HEK293T (cell line): ENCODE data around the gene SARS1.

Source experiments
- CTCF ChIA-PET: fragments of 350-600 bp; formaldehyde crosslinking; extraction: SDS; loops from one replicate; lab custom pipeline; 2021; ENCODE audit warnings: antibody characterized with exemption, inconsistent platforms; lab: Yijun Ruan, JAX
- POLR2A ChIA-PET: fragments of 350-600 bp; formaldehyde crosslinking; extraction: SDS; loops from one replicate; lab custom pipeline; 2020; ENCODE audit warnings: antibody characterized with exemption, inconsistent platforms; lab: Yijun Ruan, JAX
- DNase-seq: peaks from one replicate; pipeline ENCODE4 v3.0.0; 2012; ENCODE audit warnings: mixed read lengths; ENCODE audit errors: extremely low spot score
- ARNT ChIP-seq: fragments of 450-650 bp; IDR thresholded peaks from 2 replicates; pipeline ENCODE4 v1.6.1; 2017; ENCODE audit warnings: mild to moderate bottlenecking
- BHLHE40 ChIP-seq: fragments of 450-650 bp; IDR thresholded peaks from 2 replicates; pipeline ENCODE4 v1.6.1; 2016; ENCODE audit warnings: mild to moderate bottlenecking, moderate library complexity, borderline replicate concordance
- CTBP1 ChIP-seq: fragments of 450-650 bp; IDR thresholded peaks from 2 replicates; pipeline ENCODE4 v1.6.1; 2016; ENCODE audit warnings: borderline replicate concordance
- ELF4 ChIP-seq: fragments of 450-650 bp; IDR thresholded peaks from 2 replicates; pipeline ENCODE4 v1.6.1; 2017; ENCODE audit warnings: antibody characterized with exemption
- FOXA1 ChIP-seq: fragments of 450-650 bp; IDR thresholded peaks from 2 replicates; pipeline ENCODE4 v1.6.1; 2016; ENCODE audit warnings: mild to moderate bottlenecking
- FOXK2 ChIP-seq: fragments of 450-650 bp; IDR thresholded peaks from 2 replicates; pipeline ENCODE4 v1.6.1; 2016; ENCODE audit warnings: mild to moderate bottlenecking
- FOXM1 ChIP-seq: fragments of 450-650 bp; IDR thresholded peaks from 2 replicates; pipeline ENCODE4 v1.6.1; 2017; ENCODE audit warnings: mild to moderate bottlenecking, borderline replicate concordance
- HDGF ChIP-seq: fragments of 450-650 bp; IDR thresholded peaks from 2 replicates; pipeline ENCODE4 v1.6.1; 2017; ENCODE audit warnings: antibody characterized with exemption, borderline replicate concordance
- L3MBTL2 ChIP-seq: fragments of 450-650 bp; conservative IDR thresholded peaks from 2 replicates; pipeline ENCODE4 v1.6.1; 2016; ENCODE audit warnings: mild to moderate bottlenecking
- LEF1 ChIP-seq: fragments of 450-650 bp; IDR thresholded peaks from 2 replicates; pipeline ENCODE4 v1.6.1; 2017; ENCODE audit warnings: mild to moderate bottlenecking, borderline replicate concordance
- NFRKB ChIP-seq: fragments of 450-650 bp; IDR thresholded peaks from 2 replicates; pipeline ENCODE4 v1.6.1; 2016; ENCODE audit warnings: mild to moderate bottlenecking, moderate library complexity
- SP1 ChIP-seq: fragments of 450-650 bp; IDR thresholded peaks from 2 replicates; pipeline ENCODE4 v1.6.1; 2017
- SUZ12 ChIP-seq: fragments of 450-650 bp; IDR thresholded peaks from 2 replicates; pipeline ENCODE4 v1.6.1; 2016; ENCODE audit warnings: mild to moderate bottlenecking
- TARDBP ChIP-seq: fragments of 450-650 bp; IDR thresholded peaks from 2 replicates; pipeline ENCODE4 v1.6.1; 2016
- ZNF384 ChIP-seq: fragments of 450-650 bp; IDR thresholded peaks from 2 replicates; pipeline ENCODE4 v1.6.1; 2016
- TF ChIP-seq, protein P1 (sequence below): fragments of 450-650 bp; IDR thresholded peaks from 2 replicates; pipeline ENCODE4 v1.6.1; 2016

SARS1 gene

GRCh38 chr1:109275706-109276345 is 62.1 kb downstream of the SARS1 start:
- ChIA-PET POLR2A (interaction anchor here (0.8 kb wide), 1 partner anchor 215 kb away, joined by 3 read pairs; no protein-coding TSS in a partner anchor), CTCF (interaction anchor here (1.2 to 4.6 kb wide), 4 partner anchors 21 to 364 kb away, joined by 3 to 47 read pairs (median 5); partner anchors contain the start of gene SORT1)
- no peak for DNase-seq
- TF ChIP-seq LEF1 (no peak), SUZ12 (no peak), TARDBP (no peak), NFRKB (no peak), HDGF (no peak), FOXK2 (no peak), BHLHE40 (no peak), L3MBTL2 (no peak), ZNF384 (no peak), SP1 (no peak), ARNT (no peak), CTBP1 (no peak), ELF4 (no peak), FOXM1 (no peak)

- DNase-seq = peak; percentile 90
- no peak for TF ChIP-seq LEF1
- TF ChIP-seq L3MBTL2 = no peak
- TF ChIP-seq HDGF = peak; percentile 95
- ChIA-PET CTCF (interaction anchor here (0.5 to 4.6 kb wide), 13 partner anchors 18 to 1190 kb away, joined by 3 to 47 read pairs (median 4); partner anchors contain the start of genes PSMA5 and SORT1), POLR2A (interaction anchor here (0.9 to 4.3 kb wide), 4 partner anchors 16 to 123 kb away, joined by 3 to 28 read pairs (median 4); partner anchors contain the start of gene SORT1)
Measured at GRCh38 chr1:109277434-109278204, 63.9 kb downstream of the SARS1 start.

GRCh38 chr1:109279615-109280278 is 66.0 kb downstream of the SARS1 start:
- no peak for TF ChIP-seq SUZ12
- TF ChIP-seq FOXM1 = no peak
- TF ChIP-seq FOXA1 = no peak
- no peak for TF ChIP-seq L3MBTL2
- no peak for TF ChIP-seq ARNT
- no peak for TF ChIP-seq CTBP1
- TF ChIP-seq NFRKB = no peak
- TF ChIP-seq LEF1 = no peak
- TF ChIP-seq FOXK2 = no peak
- TF ChIP-seq SP1 = no peak
- TF ChIP-seq, protein P1, sequence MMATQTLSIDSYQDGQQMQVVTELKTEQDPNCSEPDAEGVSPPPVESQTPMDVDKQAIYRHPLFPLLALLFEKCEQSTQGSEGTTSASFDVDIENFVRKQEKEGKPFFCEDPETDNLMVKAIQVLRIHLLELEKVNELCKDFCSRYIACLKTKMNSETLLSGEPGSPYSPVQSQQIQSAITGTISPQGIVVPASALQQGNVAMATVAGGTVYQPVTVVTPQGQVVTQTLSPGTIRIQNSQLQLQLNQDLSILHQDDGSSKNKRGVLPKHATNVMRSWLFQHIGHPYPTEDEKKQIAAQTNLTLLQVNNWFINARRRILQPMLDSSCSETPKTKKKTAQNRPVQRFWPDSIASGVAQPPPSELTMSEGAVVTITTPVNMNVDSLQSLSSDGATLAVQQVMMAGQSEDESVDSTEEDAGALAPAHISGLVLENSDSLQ = no peak
- no peak for TF ChIP-seq BHLHE40
- TF ChIP-seq ZNF384 = no peak
- POLR2A ChIA-PET = interaction anchor here (4.3 kb wide), 1 partner anchor 118 kb away, joined by 28 read pairs; the partner anchor contains the start of gene SORT1
- CTCF ChIA-PET = interaction anchor here (4.6 kb wide), 1 partner anchor 120 kb away, joined by 47 read pairs; the partner anchor contains the start of gene SORT1
- DNase-seq = no peak

GRCh38 chr1:109280862-109281261 is 67.1 kb downstream of the SARS1 start:
- CTCF ChIA-PET = no interaction called here
- DNase-seq = no peak
- POLR2A ChIA-PET = no interaction called here
- TF ChIP-seq FOXM1 (no peak), L3MBTL2 (no peak), TARDBP (no peak)
- TF ChIP-seq, protein P1 = no peak

- ChIA-PET CTCF (interaction anchor here (0.6 to 2.1 kb wide), 4 partner anchors 116 to 259 kb away, joined by 3 to 7 read pairs (median 4); partner anchors contain the start of gene SORT1), POLR2A (interaction anchor here (0.9 to 2.1 kb wide), 12 partner anchors 15 to 179 kb away, joined by 3 to 18 read pairs (median 5); partner anchors contain the start of genes MYBPHL, SARS1 and SORT1)
- DNase-seq = no peak
Measured at GRCh38 chr1:109281680-109282496, 68.2 kb downstream of the SARS1 start.

More at GRCh38 chr1:109281680-109282496, 68.2 kb downstream of the SARS1 start:
- TF ChIP-seq LEF1 = no peak
- no peak for TF ChIP-seq FOXA1
- TF ChIP-seq HDGF = no peak
- TF ChIP-seq TARDBP = no peak
- no peak for TF ChIP-seq SUZ12
- TF ChIP-seq ELF4 = no peak
- no peak for TF ChIP-seq CTBP1
- TF ChIP-seq ZNF384 = no peak
- TF ChIP-seq ARNT = no peak
- TF ChIP-seq FOXK2 = no peak
- TF ChIP-seq FOXM1 = no peak
- TF ChIP-seq BHLHE40 = no peak
